COLO668 (cell line): ENCODE results near the gene SRP68.
A peak's percentile ranks its signal among the peaks of the same experiment; 100 is the strongest.

ENCODE experiments used
- DNase-seq: peaks from one replicate; lab custom pipeline; 2025; ENCODE audit not compliant: unreplicated experiment; lab: John Stamatoyannopoulos, UW

Gene SRP68

DNA sequence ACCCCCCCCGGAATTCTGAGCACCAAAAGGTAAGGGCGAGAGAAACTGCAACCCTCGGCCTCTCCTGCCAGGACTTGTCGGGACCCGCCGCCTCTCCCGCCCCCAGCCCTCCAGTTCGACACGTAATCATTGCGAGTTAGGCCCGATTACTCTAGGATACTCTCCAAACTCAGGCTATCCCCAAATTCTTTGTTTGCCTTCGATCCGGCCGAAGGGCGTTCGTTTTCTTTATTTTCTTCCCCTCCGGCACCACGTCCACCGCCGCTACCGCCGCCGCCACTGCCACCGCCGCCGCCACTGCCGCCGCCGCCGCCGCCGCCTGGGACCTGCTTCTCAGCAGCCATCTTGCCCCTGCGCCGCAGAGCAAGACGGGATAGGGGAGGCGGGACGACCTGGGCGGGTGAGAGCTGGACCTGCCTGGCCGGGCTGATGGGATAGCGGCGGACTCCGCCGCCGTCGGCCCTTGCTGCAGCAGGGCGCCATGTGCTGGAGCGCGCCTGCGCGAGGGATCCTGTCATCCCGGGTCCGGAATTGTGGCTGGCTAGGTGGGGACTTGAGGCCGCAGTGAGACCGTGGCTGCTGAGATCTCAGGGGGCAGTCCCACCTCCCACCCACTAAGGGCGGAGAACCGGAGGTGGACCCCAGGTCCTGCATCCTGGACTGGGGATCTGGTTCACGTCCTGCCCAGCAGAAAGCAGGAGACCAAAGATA, at the start of gene SRP68:
Gene SRP68 (minus strand): TSS at position 370 of the 711 bp plus-strand sequence. CDS start 26 bp downstream, at position 344.
- peak; percentile 87 for DNase-seq

DNA sequence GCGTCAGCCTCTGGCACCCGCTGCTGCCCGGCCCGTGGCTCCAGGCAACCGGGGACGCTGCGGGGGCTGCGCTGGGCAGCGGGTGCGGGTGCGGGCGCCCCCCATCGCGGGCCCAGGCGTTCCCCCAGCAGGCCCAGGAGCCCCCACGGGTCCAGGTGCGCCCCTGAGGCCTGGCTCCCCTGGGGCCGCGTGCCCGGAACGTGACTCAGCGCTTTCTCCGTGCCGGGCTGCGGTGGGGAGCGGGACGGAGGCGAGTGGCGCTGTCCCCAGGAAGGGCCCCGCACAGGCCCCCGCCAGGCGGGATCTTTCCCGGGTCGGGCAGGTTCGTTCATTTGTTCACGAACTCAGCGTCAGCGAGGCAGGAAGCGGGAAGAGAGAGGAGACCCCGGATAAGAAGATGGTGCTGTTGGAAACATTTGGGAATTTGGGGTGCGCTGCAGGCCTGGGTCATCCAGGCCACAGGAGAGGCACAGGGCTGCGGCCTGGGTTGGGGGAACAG, 49.7 kb upstream of the SRP68 start:
- no peak for DNase-seq

DNA sequence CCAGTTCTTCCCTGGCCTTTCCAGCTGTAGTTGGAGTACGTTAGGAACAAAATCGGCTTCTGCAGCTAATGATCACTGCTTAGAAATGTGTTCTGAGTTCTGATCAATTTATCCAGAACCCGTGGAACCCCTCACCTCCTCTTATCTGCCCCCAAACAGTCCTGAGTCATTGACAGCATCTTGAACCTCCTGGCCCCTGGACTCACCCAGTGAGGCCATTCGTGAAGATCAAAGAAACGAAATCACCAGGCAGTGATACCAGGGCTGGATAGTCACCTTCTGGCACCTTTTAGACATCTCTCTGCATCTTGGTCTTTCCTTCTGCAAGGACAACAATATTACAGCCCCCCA, 48.3 kb upstream of the SRP68 start:
- DNase-seq: no peak

DNA sequence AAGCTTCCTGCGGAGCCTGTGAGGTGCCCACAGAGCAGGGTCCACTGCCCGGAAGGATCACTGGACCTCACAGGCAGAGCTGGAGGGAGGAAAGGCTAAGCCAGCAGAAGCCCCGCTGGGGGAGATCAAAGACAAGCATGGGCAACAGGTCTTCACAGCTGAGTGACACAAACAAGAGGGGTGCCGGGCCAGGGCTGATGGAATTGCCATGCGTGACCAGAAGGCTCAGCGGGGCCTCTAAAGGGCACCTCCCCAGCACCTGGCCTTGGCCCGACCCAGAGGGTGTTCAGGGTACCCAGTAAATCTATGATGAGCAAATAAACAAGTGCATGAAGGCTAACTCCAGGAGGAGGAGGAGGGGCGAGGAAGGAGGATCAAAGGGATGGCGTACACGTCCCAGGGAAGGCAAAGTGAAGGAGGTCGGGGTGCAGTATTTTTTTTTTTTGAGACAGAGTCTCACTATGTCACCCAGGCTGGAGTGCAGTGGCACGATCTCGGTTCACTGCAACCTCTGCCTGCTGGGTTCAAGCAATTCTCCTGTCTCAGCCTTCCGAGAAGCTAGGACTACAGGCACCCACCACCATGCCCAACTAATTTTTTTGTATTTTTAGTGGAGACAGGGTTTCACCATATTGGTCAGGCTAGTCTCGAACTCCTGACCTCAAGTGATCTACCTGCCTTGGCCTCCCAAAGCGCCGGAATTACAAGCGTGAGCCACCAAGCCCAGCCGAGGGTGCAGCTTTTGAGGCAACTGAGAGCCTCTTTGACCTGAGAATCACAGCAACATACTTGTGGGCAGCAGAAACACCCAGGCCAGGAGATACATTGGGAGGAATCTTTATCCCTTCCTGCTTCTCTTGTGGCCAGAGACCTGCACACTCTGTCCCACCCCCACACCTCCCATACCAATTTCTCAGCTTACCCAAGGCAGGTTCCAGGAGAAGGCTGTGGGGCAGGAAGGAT, 47.4 kb upstream of the SRP68 start:
- no peak for DNase-seq

DNA sequence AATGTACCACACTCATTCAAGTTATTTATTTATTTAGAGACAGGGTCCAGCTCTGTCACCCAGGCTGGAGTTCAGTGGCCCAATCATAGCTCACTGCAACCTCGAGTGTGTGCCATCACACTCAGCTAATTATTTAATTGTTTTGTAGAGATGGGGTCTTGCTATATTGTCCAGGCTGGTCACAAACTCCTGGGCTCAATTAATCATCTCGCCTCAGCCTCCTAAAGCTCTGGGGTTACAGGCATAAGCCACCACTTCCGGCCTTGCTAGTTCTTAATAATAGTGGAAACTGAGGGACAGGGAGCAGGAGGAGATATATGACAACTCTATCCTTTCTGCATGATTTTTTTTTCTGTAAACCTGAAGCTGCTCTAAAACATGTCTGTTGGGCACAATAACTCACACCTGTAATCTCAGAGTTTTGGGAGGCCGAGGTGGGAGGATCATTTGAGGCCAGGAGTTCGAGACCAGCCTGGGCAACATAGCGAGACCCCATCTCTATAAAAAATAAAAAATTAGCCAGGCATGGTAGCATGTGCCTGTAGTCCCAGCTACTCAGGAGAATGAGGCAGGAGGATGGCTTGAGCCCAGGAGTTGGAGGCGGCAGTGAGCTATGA, 42.9 kb upstream of the SRP68 start:
- no peak for DNase-seq

DNA sequence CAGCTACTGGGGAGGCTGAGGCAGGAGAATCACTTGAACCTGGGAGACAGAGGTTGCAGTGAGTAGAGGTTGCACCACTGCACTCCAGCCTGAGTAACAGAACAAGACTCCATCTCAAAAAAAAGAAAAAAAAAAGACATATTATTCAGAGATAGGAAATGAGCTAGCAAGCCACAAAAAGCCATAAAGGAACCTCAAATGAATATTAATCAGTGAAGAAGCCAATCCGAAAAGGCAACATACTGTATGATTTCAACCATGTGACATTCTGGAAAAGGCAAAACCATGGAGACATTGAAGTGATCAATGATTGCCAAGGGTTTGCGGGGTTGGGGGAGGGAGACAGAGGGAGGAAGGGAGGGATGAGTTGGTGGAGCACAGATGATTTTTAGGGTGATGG, 39.6 kb upstream of the SRP68 start:
- no peak for DNase-seq

DNA sequence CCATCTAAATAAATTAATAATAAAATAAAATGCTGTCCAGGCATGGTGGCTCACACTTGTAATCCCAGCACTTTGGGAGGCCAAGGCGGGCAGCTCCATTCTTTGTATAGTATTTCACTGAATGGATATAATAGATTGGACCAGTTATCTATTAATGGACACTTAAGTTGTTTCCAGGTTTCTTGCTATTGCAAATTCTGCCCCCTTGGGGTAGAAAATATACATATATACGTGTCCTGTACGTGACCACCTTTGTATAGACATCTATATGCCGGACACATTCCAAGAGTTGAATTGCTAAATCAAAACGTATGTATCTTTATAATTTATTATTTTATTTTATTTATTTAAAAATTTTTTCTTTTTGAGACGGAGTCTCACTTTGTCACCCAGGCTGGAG, 35.2 kb upstream of the SRP68 start:
- no peak for DNase-seq

DNA sequence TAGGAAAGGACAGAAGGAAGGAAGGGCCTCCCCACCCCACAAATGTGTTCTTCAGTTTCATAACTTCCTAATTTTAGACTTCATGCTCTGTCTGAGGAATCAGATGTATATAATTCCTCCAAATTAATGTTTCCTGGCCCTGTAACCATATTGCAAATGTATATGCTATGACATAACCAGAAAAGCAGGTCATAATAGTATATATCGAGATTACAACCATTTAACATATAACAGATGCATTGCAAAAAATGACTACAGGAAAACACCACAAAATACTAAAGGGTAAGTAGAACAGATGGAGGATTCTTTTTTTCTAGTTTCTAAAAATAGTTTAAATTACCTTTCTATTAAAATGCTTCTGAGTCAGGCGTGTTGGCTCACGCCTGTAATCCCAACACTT, 34.4 kb upstream of the SRP68 start:
- no peak for DNase-seq

DNA sequence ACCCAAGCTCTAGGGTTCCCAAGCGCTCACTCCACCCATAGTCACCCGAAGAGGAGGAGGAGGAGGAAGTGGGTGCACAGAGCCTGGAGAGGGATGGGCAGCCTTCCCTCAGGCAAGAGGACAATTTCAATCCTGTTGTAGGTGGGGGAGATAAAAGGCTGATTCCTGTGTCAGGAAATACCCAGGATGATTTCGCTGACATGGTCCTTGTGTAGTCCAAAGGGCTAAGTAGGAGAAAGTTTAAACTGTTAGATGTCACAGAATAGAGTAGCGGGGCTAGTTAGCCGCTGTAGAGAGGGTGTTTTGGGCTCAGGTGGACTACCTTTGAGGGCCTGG, 32.5 kb upstream of the SRP68 start:
- DNase-seq: no peak

DNA sequence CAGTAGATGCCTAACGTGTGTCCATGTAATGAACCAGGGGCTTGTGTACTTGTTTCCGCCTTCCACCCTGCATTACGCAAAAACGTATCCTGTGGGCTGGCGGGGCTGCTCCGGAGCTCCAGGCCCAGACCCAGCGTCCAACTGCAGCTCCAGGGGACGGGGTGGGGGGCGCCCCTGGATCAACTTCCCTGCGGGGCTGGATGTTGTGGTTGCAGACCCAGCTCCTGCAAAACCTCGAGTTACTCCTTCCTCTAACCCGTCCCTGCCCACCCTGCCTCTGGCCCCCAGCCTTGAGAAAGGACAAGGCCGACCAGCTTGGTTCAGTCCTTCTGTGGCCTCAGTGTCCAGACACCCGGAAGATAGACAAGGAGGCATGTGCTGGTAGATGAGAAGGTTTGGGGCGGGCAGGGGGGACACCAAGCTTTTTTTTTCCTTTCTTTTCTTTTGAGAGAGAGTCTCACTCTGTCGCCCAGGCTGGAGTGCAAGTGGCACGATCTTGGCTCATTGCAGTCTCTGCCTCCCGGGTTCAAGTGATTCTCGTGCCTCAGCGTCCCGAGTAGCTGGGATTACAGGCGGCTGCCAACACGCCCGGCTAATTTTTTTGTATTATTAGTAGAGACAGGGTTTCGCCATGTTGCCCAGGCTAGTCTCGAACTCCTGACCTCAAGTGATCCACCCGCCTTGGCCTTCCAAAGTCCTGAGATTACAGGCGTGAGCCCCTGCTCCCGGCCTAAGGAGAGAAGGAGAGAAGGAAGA, 32.0 kb upstream of the SRP68 start:
- DNase-seq: no peak

DNA sequence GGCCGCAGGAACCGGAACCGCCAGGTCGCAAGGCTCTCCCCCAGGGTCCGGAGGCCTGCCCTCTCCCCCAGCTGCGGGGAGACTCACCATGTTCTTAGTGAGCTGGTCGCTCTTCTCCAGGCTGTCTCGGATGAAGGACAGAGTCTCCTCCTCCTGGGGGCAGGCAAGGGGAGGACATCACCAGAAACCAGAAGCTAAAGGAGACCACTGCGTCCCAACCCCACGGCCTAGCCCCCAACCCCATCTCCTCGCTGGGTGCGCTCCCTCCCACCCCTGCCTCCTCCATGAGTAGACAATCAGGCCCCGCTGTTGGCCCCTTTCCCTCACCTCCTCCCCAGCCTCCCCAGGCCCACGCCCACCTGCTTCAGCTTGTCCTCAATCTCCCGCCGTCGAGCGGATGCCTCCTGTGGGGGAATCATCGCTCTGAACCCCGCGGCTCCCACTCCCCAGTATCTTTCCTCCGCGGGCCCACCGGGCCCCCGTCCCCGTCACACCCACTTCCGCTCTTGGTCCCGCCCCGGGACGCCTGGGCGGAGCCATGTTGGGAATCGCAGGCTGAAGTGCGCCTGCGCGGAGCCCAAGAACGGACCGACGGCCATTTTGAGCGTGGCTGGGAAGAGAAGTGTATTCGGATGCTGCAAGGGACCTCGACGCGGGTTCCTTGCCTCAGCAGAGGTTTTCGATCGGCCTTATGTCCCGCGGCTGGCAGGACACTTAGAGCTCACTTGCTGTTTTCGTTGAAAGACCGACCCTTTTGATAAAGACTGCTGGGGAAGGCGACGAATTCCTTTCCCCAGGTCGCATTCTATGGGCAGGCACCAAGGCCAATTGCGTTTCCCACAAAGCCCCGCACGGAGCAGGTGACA, 31.2 kb upstream of the SRP68 start, which contains the start of gene EXOC7:
Gene EXOC7 (minus strand): TSS at position 514 of the 866 bp plus-strand sequence. CDS start 95 bp downstream, at position 419.
- peak; percentile 90 for DNase-seq

DNA sequence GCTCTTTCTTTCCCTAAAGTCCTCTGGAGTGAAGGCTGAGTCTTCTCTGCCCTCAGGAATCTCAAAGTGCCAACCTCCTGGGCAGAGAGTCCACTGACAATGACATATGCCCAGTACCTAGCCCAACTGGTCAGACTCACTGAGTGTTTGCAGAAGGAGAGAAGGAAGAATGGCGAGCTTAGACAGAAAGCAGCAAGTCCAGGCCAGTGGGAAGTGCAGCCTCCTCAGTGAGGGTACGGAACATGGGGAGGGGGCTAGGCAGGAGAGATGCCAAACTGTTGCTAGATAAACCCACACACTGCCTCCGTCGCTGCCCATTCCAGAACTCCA, 30.6 kb upstream of the SRP68 start:
- DNase-seq: no peak

DNA sequence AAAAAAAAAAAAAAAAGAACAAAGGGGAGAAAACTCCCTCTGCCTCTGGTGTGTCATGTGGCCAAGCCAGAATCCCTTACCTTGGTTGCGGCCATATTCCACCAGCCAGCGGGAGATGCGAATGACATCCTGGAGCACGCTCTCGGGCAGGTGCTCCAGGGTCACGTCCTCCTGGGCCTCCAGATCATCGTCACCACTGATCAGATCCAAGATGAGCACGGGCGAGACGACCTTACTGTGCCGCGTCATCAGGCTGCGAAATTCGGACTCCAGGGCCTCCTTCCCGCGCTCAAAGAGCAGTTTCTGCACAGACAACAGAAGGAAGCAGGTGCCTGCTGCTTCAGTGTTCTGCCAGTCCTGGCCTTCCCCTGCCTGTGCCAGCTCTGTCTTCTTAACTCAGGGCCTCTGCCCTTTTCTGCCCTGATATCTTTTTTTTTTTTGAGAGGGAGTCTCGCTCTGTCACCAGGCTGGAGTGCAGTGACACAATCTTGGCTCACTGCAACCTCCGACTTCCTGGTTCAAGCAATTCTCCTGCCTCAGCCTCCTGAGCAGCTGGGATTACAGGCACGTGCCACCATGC, 25.5 kb upstream of the SRP68 start:
- no peak for DNase-seq

DNA sequence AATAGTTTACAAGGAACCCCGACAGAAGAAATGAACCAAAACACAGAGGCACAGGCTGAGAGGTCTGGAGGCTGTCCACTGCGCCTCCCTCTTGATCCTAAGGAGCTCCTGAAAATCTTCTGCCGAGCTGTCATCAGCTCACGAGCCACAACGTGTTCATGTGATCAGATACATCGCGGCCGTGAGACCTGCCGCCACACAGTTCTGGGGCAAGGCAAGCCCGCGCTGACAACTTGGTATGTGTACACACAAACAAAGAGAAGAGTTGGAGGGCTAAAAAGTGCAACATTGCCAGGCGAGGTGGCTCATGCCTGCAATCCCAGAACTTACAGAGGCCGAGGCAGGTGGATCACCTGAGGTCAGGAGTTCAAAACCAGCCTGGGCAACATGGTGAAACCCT, 23.6 kb upstream of the SRP68 start:
- no peak for DNase-seq

DNA sequence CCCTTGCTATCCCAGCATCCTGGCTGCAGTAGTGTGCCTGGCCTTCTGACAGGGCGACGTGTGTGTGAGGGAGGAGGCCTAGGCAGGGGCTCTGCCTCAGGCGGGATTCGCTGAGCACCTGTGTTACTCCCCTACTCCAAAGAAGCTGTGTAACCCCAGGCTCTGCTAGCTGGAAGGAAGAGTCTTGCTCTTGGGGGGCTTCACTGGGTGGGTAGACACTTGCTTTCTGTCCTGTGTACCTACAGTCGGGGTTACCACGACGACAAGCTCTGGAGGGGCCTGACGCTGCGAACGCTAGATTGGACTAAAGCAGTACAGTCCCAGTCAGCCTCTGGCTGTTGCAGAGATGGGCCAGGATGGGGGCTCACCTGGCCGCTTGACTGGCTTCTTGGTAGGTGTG, 21.7 kb upstream of the SRP68 start:
- no peak for DNase-seq

DNA sequence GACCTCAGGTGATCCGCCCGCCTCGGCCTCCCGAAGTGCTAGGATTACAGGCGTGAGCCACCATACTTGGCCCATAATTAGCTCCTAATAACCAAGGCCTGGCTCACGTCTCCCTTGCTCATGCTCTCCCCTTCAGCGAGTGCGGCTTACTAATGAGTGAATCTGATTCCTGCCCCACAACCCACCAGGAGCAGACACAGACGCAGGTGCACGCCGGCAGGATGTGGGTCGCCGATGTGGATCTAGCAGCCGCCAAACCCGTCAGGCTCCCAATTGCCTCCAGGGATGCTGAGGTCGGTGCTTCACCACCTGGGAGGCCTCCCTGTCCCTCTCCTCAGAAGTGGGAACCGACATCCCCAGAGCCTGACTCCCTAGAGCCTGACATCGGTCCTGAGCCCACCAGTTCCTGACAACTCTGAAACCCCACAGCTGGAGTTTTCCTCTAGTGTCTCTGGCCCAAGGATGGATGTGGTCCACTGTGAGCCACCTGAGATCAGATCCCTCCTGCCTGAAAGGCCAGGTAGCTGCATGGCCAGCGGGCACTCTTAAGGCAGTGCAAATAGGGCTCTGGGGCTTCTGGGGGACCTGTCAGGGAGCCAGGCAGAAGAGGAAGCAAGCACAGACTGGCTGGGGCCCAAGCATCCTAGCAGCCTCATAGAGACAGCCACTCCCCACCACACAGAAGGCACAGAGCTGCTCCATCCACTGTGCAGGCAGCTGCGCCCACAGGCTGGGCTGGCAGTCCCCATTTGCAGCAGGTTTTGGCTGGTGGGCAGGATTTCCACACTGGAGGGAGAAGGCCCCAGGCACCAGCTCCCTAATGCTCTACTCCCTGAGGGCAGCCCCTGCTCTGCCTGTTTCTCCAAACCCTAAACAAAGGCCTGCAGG, 20.5 kb upstream of the SRP68 start:
- no peak for DNase-seq

DNA sequence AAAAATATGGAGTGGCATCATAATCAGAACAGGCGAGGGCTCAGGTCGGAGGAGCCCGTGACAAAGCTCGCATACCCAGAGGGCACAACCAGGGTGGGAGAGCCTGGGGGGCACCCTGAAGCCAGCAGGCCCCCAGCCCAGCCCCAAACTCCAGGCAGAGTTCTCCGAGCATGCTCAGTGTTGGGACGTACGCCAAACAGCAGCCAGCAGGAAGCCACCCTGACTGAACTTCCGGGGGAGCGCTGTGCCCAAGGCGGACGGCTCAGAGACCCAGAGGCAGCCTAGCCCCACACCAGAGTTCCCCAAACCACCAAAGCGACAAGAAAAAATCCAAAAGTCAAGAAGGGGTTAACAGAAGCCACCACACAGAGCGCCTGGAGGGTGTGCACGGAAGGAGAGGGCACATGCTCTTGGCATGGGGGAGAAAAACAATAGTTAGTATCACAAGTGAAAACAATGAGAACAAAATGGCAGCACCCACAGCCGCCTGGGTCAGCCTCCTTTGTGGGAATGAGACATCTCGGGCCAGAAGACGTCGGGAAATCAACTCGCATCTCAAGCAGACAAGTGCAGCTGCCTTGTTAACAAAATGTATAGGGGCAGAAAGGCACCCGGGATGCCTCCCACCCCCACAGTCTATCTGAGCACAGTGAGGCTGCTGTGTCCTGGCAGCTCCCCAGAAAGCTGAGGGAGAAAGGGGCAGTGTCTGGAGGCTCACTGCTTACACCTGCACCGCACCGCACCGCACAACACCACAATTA, 19.4 kb upstream of the SRP68 start:
- DNase-seq: no peak

DNA sequence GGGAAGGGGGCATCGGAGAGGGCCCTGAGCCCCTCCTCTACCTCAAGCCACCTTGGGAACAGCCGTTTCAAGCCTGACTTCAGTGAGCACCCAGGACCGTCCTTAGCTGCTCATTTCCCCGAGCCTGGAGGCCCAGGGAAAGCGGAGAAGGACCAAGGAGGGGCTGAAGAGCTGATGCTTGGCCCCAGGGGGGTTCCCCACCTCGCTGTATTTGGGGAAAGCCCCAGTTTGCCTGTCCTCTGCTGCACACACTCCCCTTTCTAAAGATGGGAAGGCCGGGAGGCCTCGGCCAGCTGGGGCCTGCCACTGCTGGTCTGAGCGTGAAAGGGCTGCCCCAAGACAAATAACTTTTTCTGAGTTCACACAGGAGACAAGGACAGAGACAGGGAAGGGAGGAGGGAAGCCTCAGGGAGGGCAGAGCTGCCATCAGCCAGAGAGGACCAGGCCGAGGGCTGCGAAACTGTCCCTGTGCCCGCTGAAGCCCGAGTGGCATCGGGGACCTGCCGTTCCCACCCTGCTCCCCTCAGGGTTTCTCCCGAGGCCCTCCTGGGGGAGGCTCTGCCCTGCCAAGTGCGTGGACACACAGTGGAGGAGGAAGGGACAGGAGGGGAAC, 18.3 kb upstream of the SRP68 start:
- no peak for DNase-seq
